Chondrocyte (in vitro differentiated cells): ENCODE data around the gene COL3A1. TPM values are rescaled to one million over a fixed set of nuclear protein-coding genes. Genes with fewer than 3 reads are reported as not detected.
A peak's percentile ranks its signal among the peaks of the same experiment; 100 is the strongest.

Experiments used
- DNase-seq: peaks from one replicate; pipeline ENCODE4 v3.0.0; 2021; ENCODE audit warnings: mixed read lengths, low spot score
- H3K27ac Mint-ChIP-seq: one replicate; pipeline ENCODE4 v1.8.0; 2021; ENCODE audit warnings: mild to moderate bottlenecking, moderate library complexity, mixed read lengths; ENCODE audit not compliant: unreplicated experiment
- H3K27me3 Mint-ChIP-seq: 2 replicates; pipeline ENCODE4 v1.8.0; 2021; ENCODE audit warnings: low read depth, mixed read lengths
- H3K36me3 Mint-ChIP-seq: 2 replicates; pipeline ENCODE4 v1.8.0; 2021; ENCODE audit warnings: low read depth, mixed read lengths
- H3K4me1 Mint-ChIP-seq: 2 replicates; pipeline ENCODE4 v1.8.0; 2021; ENCODE audit warnings: low read depth, mild to moderate bottlenecking, mixed read lengths
- H3K4me3 Mint-ChIP-seq: one replicate; pipeline ENCODE4 v1.8.0; 2021; ENCODE audit warnings: mild to moderate bottlenecking, moderate library complexity, mixed read lengths; ENCODE audit not compliant: unreplicated experiment
- H3K9me3 Mint-ChIP-seq: 2 replicates; pipeline ENCODE4 v1.8.0; 2021; ENCODE audit warnings: low read depth, mixed read lengths
- CTCF ChIP-seq: fragments of 200-600 bp; sonication (generic); IDR thresholded peaks from 2 replicates; pipeline ENCODE4 v1.5.0; 2021; ENCODE audit warnings: antibody characterized with exemption, mild to moderate bottlenecking, moderate library complexity
- total RNA-seq: library from RNA; stranded (reverse); gene quantifications from 3 replicates; pipeline ENCODE4 v1.2.1, GENCODE V29; 2021

COL3A1 gene
- total RNA-seq, 1 donor from 2014 or later = 8,099 TPM

GRCh38 chr2:188978291-188979081 is 4.3 kb downstream of the COL3A1 start:
- H3K9me3 Mint-ChIP-seq = no peaks in the 10 kb centered on the region
- H3K27ac Mint-ChIP-seq = peak overlapping the region; percentile 99
- DNase-seq = no peak
- TF ChIP-seq CTCF = peak; percentile 79
- no peaks in the 10 kb centered on the region for H3K27me3 Mint-ChIP-seq
- peaks cover 46% of the 10 kb centered on the region for H3K4me1 Mint-ChIP-seq
- H3K4me3 Mint-ChIP-seq = peak overlapping the region; percentile 100
- peaks cover 32% of the 10 kb centered on the region for H3K36me3 Mint-ChIP-seq

- DNase-seq = no peak
- Mint-ChIP-seq H3K9me3 (no peaks in the 10 kb centered on the region), H3K27ac (peak overlapping the region; percentile 99), H3K36me3 (peaks cover 30% of the 10 kb centered on the region), H3K4me1 (peaks cover 51% of the 10 kb centered on the region), H3K4me3 (peak overlapping the region; percentile 100), H3K27me3 (no peaks in the 10 kb centered on the region)
- TF ChIP-seq CTCF = no peak
Observed at GRCh38 chr2:188979187-188980114, 5.3 kb downstream of the COL3A1 start.

- DNase-seq = no peak
- peak; percentile 73 for TF ChIP-seq CTCF
- H3K4me3 Mint-ChIP-seq = peak overlapping the region; percentile 25
- peak overlapping the region; percentile 93 for H3K27ac Mint-ChIP-seq
- no peaks in the 10 kb centered on the region for H3K9me3 Mint-ChIP-seq
- H3K36me3 Mint-ChIP-seq = peaks cover 33% of the 10 kb centered on the region
- no peaks in the 10 kb centered on the region for H3K27me3 Mint-ChIP-seq
- peaks cover 79% of the 10 kb centered on the region for H3K4me1 Mint-ChIP-seq
Observed at GRCh38 chr2:188983427-188984064, 9.4 kb downstream of the COL3A1 start.

- H3K4me1 Mint-ChIP-seq = peaks cover 74% of the 10 kb centered on the region
- H3K36me3 Mint-ChIP-seq = peaks cover 29% of the 10 kb centered on the region
- peak overlapping the region; percentile 25 for H3K4me3 Mint-ChIP-seq
- no peaks in the 10 kb centered on the region for H3K9me3 Mint-ChIP-seq
- H3K27ac Mint-ChIP-seq = peak overlapping the region; percentile 93
- peak; percentile 80 for TF ChIP-seq CTCF
- no peak for DNase-seq
- H3K27me3 Mint-ChIP-seq = no peaks in the 10 kb centered on the region
Observed at GRCh38 chr2:188984065-188984491, 9.9 kb downstream of the COL3A1 start.

- H3K9me3 Mint-ChIP-seq = no peaks in the 10 kb centered on the region
- peaks cover 32% of the 10 kb centered on the region for H3K36me3 Mint-ChIP-seq
- no peaks in the 10 kb centered on the region for H3K27me3 Mint-ChIP-seq
- no peak for TF ChIP-seq CTCF
- peaks cover 71% of the 10 kb centered on the region for H3K4me1 Mint-ChIP-seq
- peak overlapping the region; percentile 2 for H3K4me3 Mint-ChIP-seq
- no peak for DNase-seq
- H3K27ac Mint-ChIP-seq = peak overlapping the region; percentile 93
Observed at GRCh38 chr2:188984680-188985079, 10.5 kb downstream of the COL3A1 start.
